Fibroblast of villous mesenchyme (primary cell): ENCODE results near the gene WDR48. TPM values are rescaled to one million over a fixed set of nuclear protein-coding genes. Genes with fewer than 3 reads are reported as not detected.

ENCODE experiments used
- small RNA-seq: library from RNA; depleted of rRNA; stranded (forward); fragments of <200 nt; gene quantifications from one replicate; pipeline ENCODE3, GENCODE V24; 2012
- total RNA-seq: library from RNA; depleted of rRNA; stranded (reverse); fragments of >200 nt; gene quantifications from 2 replicates; pipeline ENCODE4 v1.2.3, GENCODE V29; 2012

Gene WDR48
- total RNA-seq, 1 donor: 30.2 TPM

Small RNAs within 50 kb of the gene (small RNA-seq; reads per million reads assigned to genes)
- not detected for gene RNU6-1227P

Other genes starting within 250 kb of the WDR48 start
- gene SCN10A, start 235.8 kb upstream of the WDR48 start, total RNA-seq: not detected in 2 replicates
- gene SCN11A, start 72 bp upstream of the WDR48 start, total RNA-seq: under 0.01 TPM in 2 replicates
- gene GORASP1, start 55.6 kb downstream of the WDR48 start, total RNA-seq: 44.9 and 50.9 TPM in 2 replicates
- gene TTC21A, start 55.7 kb downstream of the WDR48 start, total RNA-seq: 3.5 and 3.9 TPM in 2 replicates
- gene CSRNP1, start 101.6 kb downstream of the WDR48 start, total RNA-seq: 16.8 and 20.7 TPM in 2 replicates
- gene XIRP1, start 140.6 kb downstream of the WDR48 start, total RNA-seq: under 0.01 TPM in 1 of 2 replicates, not detected in the other
- not detected in 2 replicates for gene CX3CR1, start 228.0 kb downstream of the WDR48 start, total RNA-seq